ENCODE measurements around the gene CFAP46.

DNA sequence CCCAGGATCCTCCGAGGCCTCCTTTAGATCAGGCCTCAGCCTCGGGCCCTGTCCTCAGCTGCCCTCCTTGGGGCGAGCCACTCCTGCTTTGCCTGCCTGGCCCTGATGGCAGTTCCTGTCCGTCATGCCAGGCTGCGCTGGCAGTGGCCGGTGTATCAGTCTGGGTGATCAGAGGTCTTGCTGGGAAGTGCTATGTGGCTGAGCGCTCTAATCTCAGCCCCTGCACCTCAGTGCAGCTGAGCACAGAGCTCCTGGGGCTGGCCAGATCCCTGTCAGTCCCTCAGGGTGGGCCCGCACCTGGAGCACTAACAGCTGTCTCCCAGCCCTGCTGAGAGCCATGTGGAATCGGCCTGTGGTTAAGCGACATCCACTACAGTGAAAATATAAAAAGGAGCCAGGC lies 14.8 kb upstream of the CFAP46 start:
- TF ChIP-seq, protein P1, sequence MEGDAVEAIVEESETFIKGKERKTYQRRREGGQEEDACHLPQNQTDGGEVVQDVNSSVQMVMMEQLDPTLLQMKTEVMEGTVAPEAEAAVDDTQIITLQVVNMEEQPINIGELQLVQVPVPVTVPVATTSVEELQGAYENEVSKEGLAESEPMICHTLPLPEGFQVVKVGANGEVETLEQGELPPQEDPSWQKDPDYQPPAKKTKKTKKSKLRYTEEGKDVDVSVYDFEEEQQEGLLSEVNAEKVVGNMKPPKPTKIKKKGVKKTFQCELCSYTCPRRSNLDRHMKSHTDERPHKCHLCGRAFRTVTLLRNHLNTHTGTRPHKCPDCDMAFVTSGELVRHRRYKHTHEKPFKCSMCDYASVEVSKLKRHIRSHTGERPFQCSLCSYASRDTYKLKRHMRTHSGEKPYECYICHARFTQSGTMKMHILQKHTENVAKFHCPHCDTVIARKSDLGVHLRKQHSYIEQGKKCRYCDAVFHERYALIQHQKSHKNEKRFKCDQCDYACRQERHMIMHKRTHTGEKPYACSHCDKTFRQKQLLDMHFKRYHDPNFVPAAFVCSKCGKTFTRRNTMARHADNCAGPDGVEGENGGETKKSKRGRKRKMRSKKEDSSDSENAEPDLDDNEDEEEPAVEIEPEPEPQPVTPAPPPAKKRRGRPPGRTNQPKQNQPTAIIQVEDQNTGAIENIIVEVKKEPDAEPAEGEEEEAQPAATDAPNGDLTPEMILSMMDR (IDR thresholded peaks at IDR 0.05 in 8 of 11, conservative IDR thresholded peaks at IDR 0.05 in 3 of 11), result no peak
- TF ChIP-seq POLR2A (IDR thresholded peaks at IDR 0.05), result no peak

All from spleen (tissue), 7 donors.